Fibroblast of skin of back (primary cell): ENCODE measurements around the gene SLFNL1.
A peak's percentile ranks its signal among the peaks of the same experiment; 100 is the strongest.

Source experiments
- DNase-seq: peaks from one replicate; pipeline ENCODE4 v3.0.0-alpha.2; 2013

Gene SLFNL1

GRCh38 chr1:40986328-40986783 lies 35.2 kb downstream of the SLFNL1 start:
- no peak for DNase-seq

- DNase-seq = no peak
Measured at GRCh38 chr1:40985875-40986274, 35.6 kb downstream of the SLFNL1 start.

GRCh38 chr1:40985161-40985560 lies 36.4 kb downstream of the SLFNL1 start:
- no peak for DNase-seq

- no peak for DNase-seq
Measured at GRCh38 chr1:40984531-40984930, 37.0 kb downstream of the SLFNL1 start.

- DNase-seq = peak; percentile 16
Measured at GRCh38 chr1:40984066-40984465, 37.5 kb downstream of the SLFNL1 start.

- DNase-seq = no peak
Measured at GRCh38 chr1:40983286-40983685, 38.2 kb downstream of the SLFNL1 start.

- DNase-seq = peak; percentile 12
Measured at GRCh38 chr1:40982721-40983120, 38.8 kb downstream of the SLFNL1 start.

- DNase-seq = peak; percentile 23
Measured at GRCh38 chr1:40981691-40982448, 39.7 kb downstream of the SLFNL1 start.

GRCh38 chr1:40980453-40981121 lies 40.9 kb downstream of the SLFNL1 start:
- DNase-seq = no peak

- no peak for DNase-seq
Measured at GRCh38 chr1:40980068-40980452, 41.5 kb downstream of the SLFNL1 start.

- peak; percentile 93 for DNase-seq
Measured at GRCh38 chr1:40979241-40980067, 42.1 kb downstream of the SLFNL1 start, which contains the start of gene CTPS1. TSS of gene CTPS1 (plus strand) at chr1:40979696. CDS start at chr1:40983291, 3,595 bp downstream.

- DNase-seq = no peak
Measured at GRCh38 chr1:40978886-40979240, 42.7 kb downstream of the SLFNL1 start.

GRCh38 chr1:40977716-40978115 lies 43.8 kb downstream of the SLFNL1 start:
- peak; percentile 74 for DNase-seq

GRCh38 chr1:40976952-40977690 lies 44.4 kb downstream of the SLFNL1 start:
- peak; percentile 97 for DNase-seq

GRCh38 chr1:40974945-40975344 lies 46.6 kb downstream of the SLFNL1 start:
- no peak for DNase-seq

GRCh38 chr1:40973912-40974311 lies 47.6 kb downstream of the SLFNL1 start:
- DNase-seq = peak; percentile 33

- no peak for DNase-seq
Measured at GRCh38 chr1:40971966-40972365, 49.6 kb downstream of the SLFNL1 start.

- no peak for DNase-seq
Measured at GRCh38 chr1:40969445-40969844, 52.1 kb downstream of the SLFNL1 start.

- no peak for DNase-seq
Measured at GRCh38 chr1:40966417-40966816, 55.1 kb downstream of the SLFNL1 start.
